Neural progenitor cell (in vitro differentiated cells): ENCODE measurements around the gene CELF4.

Experiments
- EZH2phosphoT487 ChIP-seq: fragments of 200-600 bp; sonication (generic); IDR thresholded peaks from 2 replicates; pipeline ENCODE4 v1.6.1; 2017; ENCODE audit warnings: antibody characterized with exemption
- TF ChIP-seq, protein P1 (sequence below): fragments of 200-600 bp; sonication (generic); IDR thresholded peaks from 2 replicates; pipeline ENCODE4 v1.5.1; 2017; ENCODE audit warnings: antibody characterized with exemption, mild to moderate bottlenecking

DNA sequence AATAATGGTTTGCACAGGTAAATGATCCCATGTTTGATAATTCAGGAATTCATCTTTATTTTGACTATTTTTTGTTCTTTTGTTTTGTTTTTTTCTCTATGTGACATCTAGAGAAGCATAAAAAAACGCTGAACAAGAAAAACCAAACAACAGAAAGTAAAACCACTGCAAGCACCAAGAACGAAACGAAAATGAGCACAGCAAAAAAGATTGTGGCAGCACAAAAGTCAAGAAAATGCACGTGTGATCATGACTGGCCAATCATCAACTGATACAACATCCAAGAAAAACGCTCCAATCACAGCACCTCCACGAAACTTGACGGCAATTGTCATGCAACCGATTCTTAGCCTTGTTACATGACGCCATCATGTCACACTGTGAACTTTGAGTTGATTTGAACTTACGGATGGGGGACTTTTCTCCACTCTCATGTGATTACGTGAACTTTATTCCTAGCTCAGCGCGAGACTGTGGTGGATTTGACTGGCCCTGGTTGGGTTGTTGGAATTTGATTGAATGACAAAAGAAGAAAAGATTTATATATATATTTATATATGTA is 318.7 kb downstream of the CELF4 start:
- TF ChIP-seq, protein P1, sequence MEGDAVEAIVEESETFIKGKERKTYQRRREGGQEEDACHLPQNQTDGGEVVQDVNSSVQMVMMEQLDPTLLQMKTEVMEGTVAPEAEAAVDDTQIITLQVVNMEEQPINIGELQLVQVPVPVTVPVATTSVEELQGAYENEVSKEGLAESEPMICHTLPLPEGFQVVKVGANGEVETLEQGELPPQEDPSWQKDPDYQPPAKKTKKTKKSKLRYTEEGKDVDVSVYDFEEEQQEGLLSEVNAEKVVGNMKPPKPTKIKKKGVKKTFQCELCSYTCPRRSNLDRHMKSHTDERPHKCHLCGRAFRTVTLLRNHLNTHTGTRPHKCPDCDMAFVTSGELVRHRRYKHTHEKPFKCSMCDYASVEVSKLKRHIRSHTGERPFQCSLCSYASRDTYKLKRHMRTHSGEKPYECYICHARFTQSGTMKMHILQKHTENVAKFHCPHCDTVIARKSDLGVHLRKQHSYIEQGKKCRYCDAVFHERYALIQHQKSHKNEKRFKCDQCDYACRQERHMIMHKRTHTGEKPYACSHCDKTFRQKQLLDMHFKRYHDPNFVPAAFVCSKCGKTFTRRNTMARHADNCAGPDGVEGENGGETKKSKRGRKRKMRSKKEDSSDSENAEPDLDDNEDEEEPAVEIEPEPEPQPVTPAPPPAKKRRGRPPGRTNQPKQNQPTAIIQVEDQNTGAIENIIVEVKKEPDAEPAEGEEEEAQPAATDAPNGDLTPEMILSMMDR, result no peak
- TF ChIP-seq EZH2phosphoT487, result no peak
